T-helper 2 cell treated with Interferon-gamma antibody and Interleukin-4, amounts not matched to agents 5 μg/mL and 100 μg/mL, for 36 hours (primary cell): ENCODE data around the gene DZIP1L.
A peak's percentile ranks its signal among the peaks of the same experiment; 100 is the strongest.
"Not testable (repeated sequence)": the region's sequence is repeated elsewhere in the genome, so short reads cannot be mapped to it uniquely, and the experiment has no call there.

ENCODE experiments used
- DNase-seq: peaks from one replicate; pipeline ENCODE4 v3.0.0; 2021; ENCODE audit warnings: low spot score
- H3K27ac Mint-ChIP-seq: one replicate; pipeline ENCODE4 v1.8.0; 2021; ENCODE audit warnings: mild to moderate bottlenecking, mixed read lengths
- H3K27me3 Mint-ChIP-seq: one replicate; pipeline ENCODE4 v1.8.0; 2021; ENCODE audit warnings: low read depth, mixed read lengths
- H3K36me3 Mint-ChIP-seq: one replicate; pipeline ENCODE4 v1.8.0; 2021; ENCODE audit warnings: low read depth, mixed read lengths
- H3K4me1 Mint-ChIP-seq: one replicate; pipeline ENCODE4 v1.8.0; 2021; ENCODE audit warnings: low read depth, mixed read lengths
- H3K4me3 Mint-ChIP-seq: one replicate; pipeline ENCODE4 v1.8.0; 2022; ENCODE audit warnings: mild to moderate bottlenecking, moderate library complexity, mixed read lengths
- H3K9me3 Mint-ChIP-seq: one replicate; pipeline ENCODE4 v1.8.0; 2021; ENCODE audit warnings: mixed read lengths

DZIP1L gene, protein sequence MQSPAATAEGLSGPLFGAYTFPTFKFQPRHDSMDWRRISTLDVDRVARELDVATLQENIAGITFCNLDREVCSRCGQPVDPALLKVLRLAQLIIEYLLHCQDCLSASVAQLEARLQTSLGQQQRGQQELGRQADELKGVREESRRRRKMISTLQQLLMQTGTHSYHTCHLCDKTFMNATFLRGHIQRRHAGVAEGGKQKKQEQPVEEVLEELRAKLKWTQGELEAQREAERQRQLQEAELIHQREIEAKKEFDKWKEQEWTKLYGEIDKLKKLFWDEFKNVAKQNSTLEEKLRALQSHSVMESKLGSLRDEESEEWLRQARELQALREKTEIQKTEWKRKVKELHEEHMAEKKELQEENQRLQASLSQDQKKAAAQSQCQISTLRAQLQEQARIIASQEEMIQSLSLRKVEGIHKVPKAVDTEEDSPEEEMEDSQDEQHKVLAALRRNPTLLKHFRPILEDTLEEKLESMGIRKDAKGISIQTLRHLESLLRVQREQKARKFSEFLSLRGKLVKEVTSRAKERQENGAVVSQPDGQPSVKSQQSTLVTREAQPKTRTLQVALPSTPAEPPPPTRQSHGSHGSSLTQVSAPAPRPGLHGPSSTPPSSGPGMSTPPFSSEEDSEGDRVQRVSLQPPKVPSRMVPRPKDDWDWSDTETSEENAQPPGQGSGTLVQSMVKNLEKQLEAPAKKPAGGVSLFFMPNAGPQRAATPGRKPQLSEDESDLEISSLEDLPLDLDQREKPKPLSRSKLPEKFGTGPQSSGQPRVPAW

DNA sequence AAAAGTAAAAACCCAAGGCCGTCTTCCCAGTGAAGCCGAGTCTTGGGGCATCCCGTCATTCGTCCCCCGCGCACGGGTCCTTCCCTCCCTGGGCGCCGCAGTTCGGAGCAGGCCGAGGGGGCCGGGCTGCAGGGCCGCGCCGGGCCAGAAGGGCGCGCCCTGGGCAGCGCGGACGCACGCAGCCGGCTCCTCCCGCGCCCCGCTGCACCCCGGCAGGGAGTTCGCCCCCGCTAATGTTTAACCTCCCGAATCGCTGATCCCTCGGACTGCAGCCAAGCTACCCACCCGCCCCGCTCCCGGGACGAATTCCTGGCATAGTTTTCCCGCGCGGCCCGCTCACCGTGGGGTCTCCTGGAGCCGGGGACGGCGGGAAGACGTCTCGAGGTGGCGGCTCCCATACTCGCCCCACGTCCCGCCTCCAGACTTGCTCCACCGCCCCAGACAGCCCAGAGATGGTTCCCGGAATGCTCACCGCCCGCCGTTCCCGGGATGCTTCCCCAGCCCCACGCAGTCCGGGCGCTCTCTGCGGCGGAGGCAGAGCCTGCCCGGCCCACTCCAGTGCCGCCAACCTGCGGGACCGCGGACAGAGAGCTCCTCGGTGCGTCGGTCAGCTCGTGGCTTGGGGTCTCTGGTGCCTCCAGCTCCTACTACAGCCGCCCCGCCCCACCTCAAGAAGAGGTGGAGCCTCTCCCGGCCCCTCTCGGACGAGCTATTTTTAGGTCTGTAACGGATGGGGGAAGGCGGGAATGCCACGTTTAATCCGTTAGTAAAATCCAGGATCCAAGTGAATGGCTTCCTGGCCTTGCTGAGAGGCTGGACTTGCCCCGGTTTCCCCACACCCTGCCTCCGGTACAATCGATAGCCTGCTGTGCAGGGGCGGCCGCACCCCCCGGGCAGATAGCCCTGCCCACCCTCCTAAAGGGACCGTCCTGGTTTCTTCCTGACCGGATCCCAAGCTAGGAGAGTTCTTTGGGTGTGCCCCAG is at the start of gene DZIP1L:
Gene DZIP1L (minus strand): TSS at position 621 of the 984 bp plus-strand sequence. CDS start 11,637 bp downstream, outside the sequence.
- H3K36me3 Mint-ChIP-seq = no peaks in the 10 kb centered on the region
- H3K27ac Mint-ChIP-seq = no peak within 1 kb of the TSS
- H3K27me3 Mint-ChIP-seq = peaks cover 47% of the 10 kb centered on the region

DNA sequence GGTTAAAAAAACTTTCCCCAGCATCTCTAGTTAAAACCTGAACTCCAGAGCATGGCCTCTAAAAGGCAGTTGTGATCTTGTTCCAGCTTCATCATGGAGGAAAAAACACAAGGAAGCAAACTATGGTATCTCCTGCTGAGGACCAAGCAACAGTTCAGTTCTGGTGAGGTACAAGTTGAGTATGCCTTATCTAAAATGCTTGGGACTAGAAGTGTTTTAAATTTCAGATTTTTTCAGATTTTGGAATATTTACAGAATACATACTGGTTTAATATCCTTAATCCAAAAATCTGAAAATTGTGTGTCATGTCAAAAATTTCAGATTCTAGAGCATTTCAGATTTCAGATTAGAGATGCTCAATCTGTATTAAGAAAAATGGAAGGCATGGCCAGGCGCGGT is 49.7 kb upstream of the DZIP1L start:
- Mint-ChIP-seq H3K27me3 (no peaks in the 10 kb centered on the region), H3K4me3 (no peak overlapping the region), H3K9me3 (no peaks in the 10 kb centered on the region), H3K4me1 (peaks cover 2% of the 10 kb centered on the region), H3K36me3 (peaks cover 46% of the 10 kb centered on the region), H3K27ac (no peak overlapping the region)
- no peak for DNase-seq

More for the DNA sequence above, at the start of gene DZIP1L:
- H3K9me3 Mint-ChIP-seq = no peaks in the 10 kb centered on the region
- peaks cover 2% of the 10 kb centered on the region for H3K4me1 Mint-ChIP-seq
- H3K4me3 Mint-ChIP-seq = peak within 1 kb of the TSS; percentile 76
- DNase-seq = peak; percentile 25

DNA sequence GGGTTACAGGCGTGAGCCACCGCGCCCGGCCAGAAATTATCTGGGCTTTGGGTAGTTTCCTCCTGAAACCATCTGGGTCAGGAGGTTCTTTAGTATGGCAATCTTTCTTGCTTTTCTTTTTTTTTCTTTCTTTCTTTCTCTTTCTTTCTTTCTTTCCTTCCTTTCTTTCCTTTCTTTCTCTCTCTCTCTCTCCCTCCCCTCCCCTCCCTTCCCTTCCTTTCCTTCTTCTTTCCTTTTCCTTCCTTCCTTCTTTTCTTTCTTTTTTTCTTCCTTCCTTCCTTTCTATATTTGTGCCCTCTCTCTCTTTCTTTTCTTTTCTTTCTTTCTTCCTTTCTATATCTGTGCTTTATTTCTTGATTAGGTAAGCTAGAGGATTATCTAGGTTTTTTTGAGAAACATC is 42.3 kb upstream of the DZIP1L start:
- Mint-ChIP-seq H3K27ac (no peak overlapping the region), H3K27me3 (no peaks in the 10 kb centered on the region), H3K36me3 (peaks cover 16% of the 10 kb centered on the region), H3K4me1 (no peaks in the 10 kb centered on the region), H3K4me3 (no peak overlapping the region), H3K9me3 (peaks cover 11% of the 10 kb centered on the region)
- no peak for DNase-seq

DNA sequence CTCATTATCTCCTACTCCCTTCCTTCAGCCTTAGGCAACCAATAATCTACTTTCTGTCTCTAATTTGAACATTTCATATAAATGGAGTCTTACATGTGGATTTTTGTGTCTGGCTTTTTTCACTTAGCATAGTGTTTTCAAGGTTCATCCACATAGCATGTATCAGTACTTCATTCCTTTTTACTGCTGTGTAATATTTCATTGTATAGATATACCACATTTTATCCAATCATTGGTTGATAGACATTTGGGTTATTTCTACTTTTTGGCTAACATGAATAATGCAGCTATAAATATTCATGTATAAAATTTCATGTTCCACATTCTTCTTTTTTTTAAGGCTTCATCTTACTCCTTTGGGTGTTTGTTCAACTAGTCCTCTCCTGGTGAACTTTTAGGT is 39.1 kb upstream of the DZIP1L start:
- H3K9me3 Mint-ChIP-seq = peaks cover 11% of the 10 kb centered on the region
- H3K4me3 Mint-ChIP-seq = no peak overlapping the region
- H3K4me1 Mint-ChIP-seq = no peaks in the 10 kb centered on the region
- no peaks in the 10 kb centered on the region for H3K36me3 Mint-ChIP-seq
- no peak for DNase-seq
- no peak overlapping the region for H3K27ac Mint-ChIP-seq
- no peaks in the 10 kb centered on the region for H3K27me3 Mint-ChIP-seq

DNA sequence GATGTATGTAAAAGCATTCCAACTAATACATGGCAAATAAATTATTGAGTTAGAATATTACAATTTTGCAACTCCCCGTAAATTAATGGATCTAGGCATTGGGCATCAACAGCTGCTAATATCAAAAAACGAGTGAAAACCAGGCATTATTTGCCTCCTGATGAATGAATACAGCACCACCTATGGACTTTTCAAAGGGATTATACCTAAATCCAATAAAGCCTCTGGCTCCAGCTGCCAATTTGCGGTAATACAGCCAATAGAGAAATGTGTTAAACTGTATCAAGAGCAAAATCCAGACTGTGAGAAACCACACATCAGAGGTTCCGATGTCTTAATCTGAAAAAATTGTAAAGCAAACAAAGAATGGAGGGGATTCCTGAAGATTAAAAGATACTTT is 33.1 kb upstream of the DZIP1L start:
- Mint-ChIP-seq H3K36me3 (no peaks in the 10 kb centered on the region), H3K27me3 (peaks cover 14% of the 10 kb centered on the region), H3K27ac (no peak overlapping the region), H3K9me3 (peaks cover 2% of the 10 kb centered on the region), H3K4me1 (no peaks in the 10 kb centered on the region), H3K4me3 (no peak overlapping the region)
- DNase-seq = no peak

DNA sequence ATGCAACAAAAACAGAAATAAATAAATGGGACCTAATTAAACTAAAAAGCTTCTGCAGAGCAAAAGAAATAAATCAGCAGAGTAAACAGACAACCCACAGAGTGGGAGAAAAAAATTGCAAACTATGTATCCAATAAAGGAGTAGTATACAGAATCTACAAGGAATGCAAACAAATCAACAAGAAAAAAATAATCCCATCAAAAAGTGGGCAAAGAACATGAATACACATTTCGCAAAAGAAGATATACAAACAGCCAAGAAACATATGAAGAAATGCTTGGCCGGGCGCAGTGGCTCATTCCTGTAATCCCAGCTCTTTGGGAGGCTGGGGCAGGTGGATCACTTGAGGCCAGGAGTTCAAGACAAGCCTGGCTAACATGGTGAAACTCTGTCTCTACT is 26.8 kb upstream of the DZIP1L start:
- not testable (repeated sequence) for DNase-seq, H3K4me3 Mint-ChIP-seq, H3K9me3 Mint-ChIP-seq, H3K4me1 Mint-ChIP-seq, H3K36me3 Mint-ChIP-seq, H3K27ac Mint-ChIP-seq
- H3K27me3 Mint-ChIP-seq = peaks cover 26% of the 10 kb centered on the region

DNA sequence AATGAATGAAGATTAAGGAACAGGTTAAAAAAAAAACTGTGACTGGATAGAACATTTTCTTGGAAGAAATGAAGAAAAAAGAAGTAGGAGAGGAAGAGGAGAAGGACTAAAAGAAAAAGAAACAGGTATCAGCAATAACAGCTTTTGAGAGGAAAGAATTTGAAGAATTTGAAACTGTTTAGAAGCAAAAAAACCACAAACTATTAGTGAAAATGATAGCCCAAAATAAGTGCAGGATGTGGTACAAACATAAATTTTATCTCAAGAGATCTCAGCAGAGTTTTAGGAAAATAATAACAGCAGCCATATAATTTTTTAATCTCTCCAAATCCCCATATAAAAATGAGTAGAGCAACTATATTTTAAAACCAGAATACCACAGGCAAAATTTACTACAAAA is 25.5 kb upstream of the DZIP1L start:
- Mint-ChIP-seq H3K36me3 (no peaks in the 10 kb centered on the region), H3K9me3 (no peaks in the 10 kb centered on the region), H3K27ac (no peak overlapping the region), H3K4me3 (no peak overlapping the region), H3K4me1 (peaks cover 4% of the 10 kb centered on the region), H3K27me3 (peaks cover 28% of the 10 kb centered on the region)
- DNase-seq = no peak

DNA sequence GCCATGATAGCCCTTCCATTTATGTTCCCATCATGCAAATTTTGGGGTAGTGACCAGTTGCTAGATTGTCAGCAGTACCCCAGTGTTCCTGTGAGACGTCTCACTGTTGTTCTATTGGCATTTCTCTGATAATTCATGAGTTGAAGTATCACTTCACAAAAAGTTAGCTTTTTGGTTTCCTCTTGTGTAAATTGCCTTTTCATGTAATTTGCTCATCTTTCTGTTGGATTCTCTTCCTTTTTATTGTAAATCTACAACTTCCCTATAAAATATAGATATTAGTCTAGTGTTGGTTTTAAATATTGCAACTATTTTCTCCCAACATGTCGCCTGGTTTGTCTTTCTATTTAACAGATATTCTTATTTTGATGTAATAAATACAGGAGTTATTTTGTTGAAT is 24.3 kb upstream of the DZIP1L start:
- no peaks in the 10 kb centered on the region for H3K9me3 Mint-ChIP-seq
- H3K4me3 Mint-ChIP-seq = no peak overlapping the region
- no peak overlapping the region for H3K27ac Mint-ChIP-seq
- H3K4me1 Mint-ChIP-seq = peaks cover 4% of the 10 kb centered on the region
- no peaks in the 10 kb centered on the region for H3K36me3 Mint-ChIP-seq
- no peak for DNase-seq
- peaks cover 30% of the 10 kb centered on the region for H3K27me3 Mint-ChIP-seq

DNA sequence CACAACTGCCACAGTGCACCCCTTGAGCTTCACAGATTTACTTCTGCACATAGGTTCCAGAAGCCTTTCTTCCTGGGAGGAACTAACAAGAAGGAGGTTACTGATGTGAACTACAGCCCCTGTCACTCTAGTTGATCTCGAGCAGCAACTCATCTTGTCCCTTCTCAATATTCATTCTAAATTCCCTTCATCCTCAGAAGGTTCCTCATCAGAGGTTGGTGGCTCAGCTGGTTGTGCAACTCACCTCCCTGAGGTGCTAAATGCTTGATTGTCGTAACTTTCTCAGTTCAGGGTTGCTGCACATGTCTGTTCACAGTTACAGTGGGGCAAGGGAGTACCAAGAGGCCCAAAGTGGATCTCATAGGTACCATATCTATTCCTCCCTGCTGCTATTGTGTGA is 22.5 kb upstream of the DZIP1L start:
- DNase-seq = no peak
- no peaks in the 10 kb centered on the region for H3K36me3 Mint-ChIP-seq
- no peak overlapping the region for H3K4me3 Mint-ChIP-seq
- no peaks in the 10 kb centered on the region for H3K9me3 Mint-ChIP-seq
- H3K27me3 Mint-ChIP-seq = peaks cover 31% of the 10 kb centered on the region
- no peak overlapping the region for H3K27ac Mint-ChIP-seq
- peaks cover 4% of the 10 kb centered on the region for H3K4me1 Mint-ChIP-seq

DNA sequence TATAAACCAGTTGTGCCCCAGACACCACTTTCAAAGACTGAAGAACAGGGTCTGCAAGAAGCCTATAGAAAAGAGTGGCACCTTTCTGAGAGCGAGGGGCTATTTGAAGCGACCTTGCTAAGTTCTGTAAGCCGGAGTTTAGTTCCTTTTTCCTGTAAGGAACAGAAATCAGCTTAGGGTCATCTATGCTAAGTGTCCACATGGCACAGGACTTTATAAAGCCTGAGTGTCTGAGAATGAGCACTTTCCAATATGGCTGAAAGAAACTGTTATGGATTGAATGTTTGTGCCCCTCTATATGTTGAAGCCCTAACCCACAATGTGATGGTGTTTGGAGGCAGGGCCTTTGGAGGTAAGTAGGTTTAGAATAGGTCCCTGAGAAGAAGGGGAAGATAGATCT is 20.8 kb upstream of the DZIP1L start:
- H3K27me3 Mint-ChIP-seq = peaks cover 33% of the 10 kb centered on the region
- peaks cover 4% of the 10 kb centered on the region for H3K4me1 Mint-ChIP-seq
- no peaks in the 10 kb centered on the region for H3K9me3 Mint-ChIP-seq
- H3K36me3 Mint-ChIP-seq = no peaks in the 10 kb centered on the region
- H3K4me3 Mint-ChIP-seq = no peak overlapping the region
- DNase-seq = no peak
- no peak overlapping the region for H3K27ac Mint-ChIP-seq

DNA sequence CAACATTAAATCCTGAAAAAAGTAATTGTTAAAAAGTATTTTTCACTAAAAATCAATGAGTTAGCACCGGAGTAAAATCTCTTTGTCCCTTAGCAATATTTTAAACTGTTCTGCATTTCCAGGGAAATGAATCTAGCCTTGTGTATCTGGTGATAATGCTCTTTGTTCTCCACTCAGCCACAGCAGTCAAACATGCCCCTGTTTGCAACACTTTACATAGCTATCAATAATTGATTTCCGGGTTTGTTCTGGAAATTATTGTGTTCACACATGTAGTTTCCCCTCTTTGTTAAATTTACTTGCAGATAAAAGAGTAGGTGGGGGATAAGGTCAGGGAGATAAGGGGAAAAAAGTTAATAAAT is 20.4 kb upstream of the DZIP1L start:
- H3K27me3 Mint-ChIP-seq = peaks cover 32% of the 10 kb centered on the region
- H3K4me1 Mint-ChIP-seq = peaks cover under 1% of the 10 kb centered on the region
- no peaks in the 10 kb centered on the region for H3K9me3 Mint-ChIP-seq
- H3K36me3 Mint-ChIP-seq = no peaks in the 10 kb centered on the region
- no peak for DNase-seq
- no peak overlapping the region for H3K27ac Mint-ChIP-seq
- H3K4me3 Mint-ChIP-seq = no peak overlapping the region

DNA sequence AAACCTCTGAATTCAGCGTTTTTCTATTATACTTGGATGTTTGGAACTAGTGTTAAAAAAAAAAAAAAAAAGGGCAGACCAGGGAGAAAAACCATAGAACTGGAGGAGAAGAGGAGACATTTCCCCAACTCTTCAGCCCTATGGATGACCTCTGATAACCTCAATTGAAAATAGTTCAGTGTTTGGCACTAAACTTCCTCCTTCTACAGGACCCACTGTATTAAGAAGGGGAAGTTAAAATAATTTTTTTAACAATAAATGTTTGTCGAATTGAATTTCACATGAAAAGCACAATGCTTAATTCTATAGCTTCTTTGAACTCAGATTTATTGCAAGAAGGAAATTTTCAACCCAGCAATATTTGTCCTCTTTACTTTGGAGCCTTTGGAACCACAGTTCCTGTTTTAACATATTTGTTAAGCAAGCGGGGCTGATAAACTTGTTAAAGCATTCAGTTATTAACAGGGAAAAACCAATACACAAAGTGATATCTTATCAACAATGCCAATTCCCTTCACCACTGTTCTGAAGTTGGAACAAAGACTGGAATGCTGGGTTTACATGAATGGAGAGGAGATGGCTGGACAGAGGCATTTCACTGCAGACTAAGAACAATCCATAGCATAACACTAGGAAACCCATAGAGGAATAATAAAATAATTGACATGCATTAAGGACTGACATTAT is 19.9 kb upstream of the DZIP1L start:
- Mint-ChIP-seq H3K9me3 (no peaks in the 10 kb centered on the region), H3K27ac (no peak overlapping the region), H3K36me3 (no peaks in the 10 kb centered on the region), H3K4me3 (no peak overlapping the region), H3K27me3 (peaks cover 32% of the 10 kb centered on the region), H3K4me1 (no peaks in the 10 kb centered on the region)
- DNase-seq = no peak

DNA sequence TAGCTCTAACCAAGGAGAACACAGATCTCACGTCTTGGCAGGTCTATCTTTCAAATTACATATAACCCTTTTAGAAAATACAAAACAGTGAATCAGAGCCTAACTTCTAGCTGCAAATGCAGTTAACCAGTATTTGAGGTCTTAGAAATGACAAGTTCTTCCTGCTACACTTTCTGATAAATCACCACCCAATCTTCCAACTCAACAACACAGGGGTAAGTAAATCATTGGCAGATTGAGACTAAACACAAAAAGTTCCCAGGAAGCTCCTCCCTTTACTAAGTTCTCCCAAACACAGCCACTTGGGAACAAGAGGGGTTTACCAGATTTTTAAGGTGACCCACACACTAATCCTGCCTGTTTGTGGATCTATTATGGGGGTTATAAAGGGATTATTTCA is 16.8 kb upstream of the DZIP1L start, which contains the start of gene A4GNT:
Gene A4GNT (minus strand): TSS at position 152 of the 400 bp plus-strand sequence. CDS start 1,134 bp downstream, outside the sequence.
- no peaks in the 10 kb centered on the region for H3K9me3 Mint-ChIP-seq
- H3K27me3 Mint-ChIP-seq = peaks cover 31% of the 10 kb centered on the region
- H3K4me1 Mint-ChIP-seq = no peaks in the 10 kb centered on the region
- H3K27ac Mint-ChIP-seq = no peak within 1 kb of the TSS
- DNase-seq = no peak
- no peaks in the 10 kb centered on the region for H3K36me3 Mint-ChIP-seq
- H3K4me3 Mint-ChIP-seq = no peak within 1 kb of the TSS
